Measurements from ENCODE around the gene PRCD.
"Not testable (repeated sequence)": the region's sequence is repeated elsewhere in the genome, so short reads cannot be mapped to it uniquely, and the experiment has no call there.

The PRCD gene

DNA sequence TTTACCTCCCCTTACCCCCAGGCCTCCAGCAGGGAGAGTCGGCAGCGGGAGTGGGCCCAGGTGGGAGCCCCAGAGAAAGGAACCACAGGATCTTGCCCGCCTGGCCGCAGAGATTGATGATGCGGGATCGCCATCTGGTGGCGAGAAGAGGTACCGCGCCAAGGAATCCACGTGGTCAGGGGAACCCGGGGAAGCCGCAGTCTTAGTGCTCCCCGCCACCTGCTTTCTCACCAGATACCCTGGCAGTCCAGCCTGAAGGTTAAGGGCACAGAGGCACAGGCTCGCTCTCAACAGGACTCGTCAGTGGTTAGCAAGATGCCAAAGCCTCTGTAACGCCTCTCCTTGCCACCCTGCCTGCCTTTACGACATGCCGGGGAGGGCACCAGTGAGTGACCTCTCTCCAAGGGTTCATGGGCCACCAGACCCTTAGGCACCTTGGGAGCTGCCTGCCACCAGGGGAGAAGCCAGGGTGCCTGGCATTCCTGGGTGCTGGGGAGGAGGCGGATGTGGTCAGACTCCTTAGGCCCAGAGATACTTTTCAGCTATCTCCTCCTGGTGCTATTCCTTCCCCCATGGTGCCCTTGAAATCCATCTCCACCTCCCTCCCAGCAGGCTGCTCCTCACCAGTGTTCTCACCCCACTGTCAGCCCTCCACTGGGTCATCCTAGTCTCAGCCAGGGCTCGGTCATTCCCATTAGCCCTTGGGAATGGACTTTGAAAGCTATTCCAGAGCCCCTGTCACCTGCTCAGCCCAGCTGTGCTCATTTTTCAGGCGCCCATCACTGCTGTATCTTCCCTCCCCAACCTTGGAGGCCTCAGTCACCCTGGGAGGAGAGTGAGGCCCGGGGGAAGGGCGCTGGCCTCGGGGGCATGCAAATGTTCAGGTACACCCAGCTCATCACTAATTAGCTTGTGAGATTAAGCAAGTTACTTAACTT lies 33.2 kb upstream of the PRCD start:
- DNase-seq: peak; percentile 65 to 84 (median 78)

DNA sequence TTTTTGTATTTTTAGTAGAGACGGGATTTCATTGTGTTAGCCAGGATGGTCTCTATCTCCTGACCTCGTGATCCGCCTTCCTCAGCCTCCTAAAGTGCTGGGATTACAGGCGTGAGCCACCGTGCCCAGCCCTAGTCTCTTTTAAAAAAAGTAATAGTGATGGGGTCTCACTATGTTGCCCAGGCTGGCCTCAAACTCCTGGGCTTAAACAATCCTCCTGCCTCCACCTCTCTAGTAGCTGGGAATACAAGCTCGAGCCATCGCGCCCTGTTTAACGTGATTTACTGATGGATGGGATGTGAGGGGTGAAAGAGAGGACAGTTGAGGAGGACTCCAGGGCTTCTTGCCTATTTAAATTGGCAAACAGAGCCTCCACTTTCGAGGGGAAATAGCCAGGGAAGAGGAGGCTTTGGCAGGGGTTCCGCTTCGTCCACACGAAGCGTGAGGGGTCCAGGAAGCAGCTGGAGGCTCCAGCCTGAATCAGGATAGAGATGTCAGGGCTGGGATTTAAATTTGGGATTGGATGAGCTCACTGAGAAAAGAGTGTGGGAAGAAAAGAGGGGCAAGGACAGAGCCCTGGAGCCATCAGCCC lies 31.3 kb upstream of the PRCD start:
- not testable (repeated sequence) for DNase-seq

DNA sequence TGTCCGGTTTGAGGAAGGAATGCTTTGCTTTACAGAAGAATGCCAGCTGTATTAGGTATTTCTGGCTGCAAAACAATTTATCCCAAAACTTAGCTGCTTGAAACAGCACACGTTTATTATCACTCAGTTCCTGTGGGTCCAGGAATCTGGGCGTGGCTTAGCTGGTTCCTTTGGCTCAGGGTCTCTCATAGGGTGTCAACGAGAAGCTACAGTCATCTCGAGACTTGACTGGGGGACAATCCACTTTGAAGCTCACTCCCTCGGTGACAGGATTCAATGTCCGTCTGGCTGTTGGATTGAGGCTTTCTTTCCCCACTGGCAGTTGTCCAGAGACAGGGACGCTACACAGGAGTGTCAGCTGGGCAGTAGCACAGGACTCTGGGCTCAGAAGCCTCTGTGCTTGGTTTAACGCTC lies 29.0 kb upstream of the PRCD start:
- no peak for DNase-seq

DNA sequence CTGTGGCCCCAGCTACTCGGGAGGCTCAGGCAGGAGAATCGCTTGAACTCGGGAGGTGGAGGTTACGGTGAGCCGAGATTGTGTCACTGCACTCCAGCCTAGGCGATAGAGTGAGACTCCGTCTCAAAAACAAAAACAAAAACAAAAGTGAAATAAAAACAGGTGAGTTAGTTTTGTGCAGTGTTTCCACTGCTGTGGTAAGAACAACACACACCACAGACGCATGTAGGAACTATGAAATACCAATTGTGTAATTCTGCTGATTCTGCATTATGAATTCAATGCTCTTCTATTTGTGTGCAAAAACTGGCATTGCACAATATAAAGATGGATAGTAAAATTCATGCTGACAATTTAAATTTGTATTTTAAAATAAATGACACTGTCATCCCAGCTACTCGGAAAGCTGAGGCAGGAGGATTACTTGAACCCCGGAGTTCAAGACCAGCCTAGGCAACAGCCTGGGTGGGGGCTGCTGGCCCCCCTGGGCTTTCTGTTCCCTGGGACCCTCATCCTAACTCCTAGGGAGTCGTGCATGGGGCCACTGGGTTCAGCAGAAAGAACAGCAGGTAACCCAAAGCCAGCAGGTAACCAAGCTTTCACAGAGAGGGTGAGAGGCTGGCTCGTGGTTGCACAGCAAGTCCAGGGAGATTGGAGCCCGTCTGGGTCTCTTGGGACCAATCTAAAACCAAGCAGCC lies 28.0 kb upstream of the PRCD start:
- no peak for DNase-seq

DNA sequence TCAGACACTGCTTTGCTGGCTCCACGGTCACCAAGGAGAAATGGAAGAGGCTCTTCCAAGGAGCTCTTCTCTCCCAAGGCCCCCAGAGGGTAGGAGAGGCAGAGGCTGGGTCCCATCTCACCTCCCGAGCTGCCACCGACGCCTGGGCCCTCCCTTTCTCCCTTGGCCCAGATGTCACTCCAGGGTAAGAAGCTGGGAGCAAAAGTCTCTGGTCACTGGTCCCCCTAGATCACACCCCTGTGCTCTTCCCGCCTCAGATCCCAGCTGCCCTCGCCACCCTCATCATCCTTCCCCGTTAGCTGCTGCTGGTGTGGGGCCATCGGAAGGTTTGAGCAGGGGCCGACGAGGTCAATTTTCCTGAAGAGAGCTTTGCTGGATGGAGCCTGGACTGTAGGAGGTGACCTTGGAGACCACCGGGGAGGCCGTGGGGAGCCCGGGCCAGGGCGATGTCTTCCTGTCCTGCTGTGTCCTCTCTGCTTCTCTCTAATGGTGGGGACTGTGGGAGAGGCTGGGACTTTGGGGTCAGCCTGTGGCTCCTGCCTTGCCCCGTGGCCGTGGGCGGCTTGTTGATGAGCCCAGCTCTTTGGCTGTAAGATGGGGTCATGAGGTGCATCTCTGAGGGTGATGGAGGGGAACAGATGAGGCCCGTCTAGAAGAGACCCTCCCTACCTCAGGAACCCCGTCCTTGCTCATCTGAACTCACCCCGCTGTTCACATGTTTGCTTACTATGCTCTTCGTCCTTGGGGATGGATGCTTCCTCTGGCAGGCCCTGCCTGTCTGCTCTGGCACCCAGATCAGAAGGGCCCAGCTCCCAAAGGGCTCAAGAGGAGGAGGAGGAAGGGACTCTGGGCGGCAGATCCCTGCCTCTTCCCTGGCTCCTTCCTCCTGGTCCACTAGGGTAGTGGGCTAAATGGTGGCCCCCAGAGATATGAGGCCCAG lies 27.2 kb upstream of the PRCD start:
- no peak for DNase-seq

DNA sequence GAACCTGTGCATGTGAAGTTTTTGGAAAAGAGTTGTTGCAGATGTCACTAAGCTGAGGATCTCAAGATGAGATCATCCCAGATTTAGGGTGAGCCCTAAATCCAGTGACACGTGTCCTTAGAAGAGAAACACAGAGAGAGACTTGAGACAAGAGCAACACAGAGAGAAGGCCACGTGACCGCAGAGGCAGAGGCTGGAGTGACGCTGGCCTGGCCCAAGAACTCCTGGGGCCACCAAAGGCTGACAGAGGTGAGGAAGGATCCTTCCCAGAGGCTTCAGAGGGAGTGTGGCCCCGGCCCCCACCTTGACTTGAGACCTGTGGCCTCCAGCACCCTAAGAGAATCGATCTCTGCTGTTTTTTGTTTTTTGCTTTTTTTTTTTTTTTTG lies 26.5 kb upstream of the PRCD start:
- DNase-seq: no peak

DNA sequence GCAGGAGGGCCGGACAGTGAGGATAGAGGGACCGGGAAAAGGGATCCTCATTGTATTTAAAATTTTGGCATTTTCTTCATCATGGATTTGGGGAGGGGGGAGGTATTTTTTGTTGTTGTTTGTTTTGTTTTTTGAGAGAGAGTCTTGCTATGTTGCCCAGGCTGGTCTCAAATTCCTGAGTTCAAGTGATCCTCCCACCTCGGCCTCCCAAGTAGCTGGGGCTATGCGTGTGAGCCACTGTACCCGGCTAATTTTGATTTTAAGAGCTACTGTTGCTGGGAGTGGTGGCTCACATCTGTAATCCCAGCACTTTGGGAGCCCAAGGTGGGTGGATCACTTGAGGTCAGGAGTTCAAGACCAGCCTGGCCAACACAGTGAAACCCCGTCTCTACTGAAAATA lies 25.5 kb upstream of the PRCD start:
- not testable (repeated sequence) for DNase-seq

DNA sequence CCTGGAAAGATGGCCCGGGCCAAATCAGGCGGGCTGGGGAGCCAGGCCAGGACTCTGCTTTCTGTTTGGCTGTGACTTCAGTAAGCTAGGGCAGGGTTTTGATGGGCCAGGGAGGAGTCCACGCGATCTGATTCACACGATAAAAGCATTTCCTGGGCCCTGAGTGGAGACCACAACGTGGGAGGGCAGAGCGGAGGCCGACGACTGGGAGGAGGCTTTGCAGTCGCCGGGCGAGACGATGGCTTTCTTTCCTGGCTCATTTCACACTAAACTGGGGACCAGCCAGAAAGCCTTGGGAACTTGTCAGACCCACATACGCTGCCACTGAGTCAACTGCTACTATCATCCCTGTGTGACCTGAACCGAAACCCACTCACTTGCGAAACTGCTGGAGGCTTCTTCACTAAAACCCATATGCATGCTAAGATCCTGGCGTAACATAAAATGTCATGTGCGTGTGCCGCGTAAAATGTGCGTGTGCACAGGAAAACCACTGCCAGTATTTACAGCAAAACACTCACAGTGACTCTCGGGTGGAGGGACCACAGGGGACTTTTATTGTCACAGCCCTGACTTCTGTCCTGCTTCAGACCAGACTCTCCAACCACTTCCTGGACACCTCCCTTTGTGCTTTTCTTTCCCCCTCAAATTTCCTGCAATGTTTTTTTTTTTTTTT lies 24.4 kb upstream of the PRCD start:
- no peak for DNase-seq

DNA sequence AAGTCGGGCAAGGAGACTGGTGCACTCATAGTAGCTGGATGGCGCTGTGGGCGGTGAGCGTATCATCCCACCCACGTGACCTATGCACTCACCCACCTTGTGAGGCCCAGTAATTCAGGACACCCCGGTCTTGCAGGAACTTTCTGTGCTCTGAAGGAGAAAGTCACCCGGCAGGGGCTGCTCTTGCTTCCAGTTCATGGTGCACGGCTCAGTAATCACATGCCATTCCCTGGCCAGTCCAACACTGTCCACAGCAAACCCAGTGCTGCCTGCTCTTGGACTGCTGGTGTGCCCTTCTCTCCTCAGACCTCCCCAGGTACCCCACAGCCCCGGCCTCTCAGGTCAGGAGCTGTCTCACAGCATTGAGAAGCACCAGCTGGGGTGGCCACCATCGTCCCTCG lies 22.2 kb upstream of the PRCD start:
- no peak for DNase-seq

DNA sequence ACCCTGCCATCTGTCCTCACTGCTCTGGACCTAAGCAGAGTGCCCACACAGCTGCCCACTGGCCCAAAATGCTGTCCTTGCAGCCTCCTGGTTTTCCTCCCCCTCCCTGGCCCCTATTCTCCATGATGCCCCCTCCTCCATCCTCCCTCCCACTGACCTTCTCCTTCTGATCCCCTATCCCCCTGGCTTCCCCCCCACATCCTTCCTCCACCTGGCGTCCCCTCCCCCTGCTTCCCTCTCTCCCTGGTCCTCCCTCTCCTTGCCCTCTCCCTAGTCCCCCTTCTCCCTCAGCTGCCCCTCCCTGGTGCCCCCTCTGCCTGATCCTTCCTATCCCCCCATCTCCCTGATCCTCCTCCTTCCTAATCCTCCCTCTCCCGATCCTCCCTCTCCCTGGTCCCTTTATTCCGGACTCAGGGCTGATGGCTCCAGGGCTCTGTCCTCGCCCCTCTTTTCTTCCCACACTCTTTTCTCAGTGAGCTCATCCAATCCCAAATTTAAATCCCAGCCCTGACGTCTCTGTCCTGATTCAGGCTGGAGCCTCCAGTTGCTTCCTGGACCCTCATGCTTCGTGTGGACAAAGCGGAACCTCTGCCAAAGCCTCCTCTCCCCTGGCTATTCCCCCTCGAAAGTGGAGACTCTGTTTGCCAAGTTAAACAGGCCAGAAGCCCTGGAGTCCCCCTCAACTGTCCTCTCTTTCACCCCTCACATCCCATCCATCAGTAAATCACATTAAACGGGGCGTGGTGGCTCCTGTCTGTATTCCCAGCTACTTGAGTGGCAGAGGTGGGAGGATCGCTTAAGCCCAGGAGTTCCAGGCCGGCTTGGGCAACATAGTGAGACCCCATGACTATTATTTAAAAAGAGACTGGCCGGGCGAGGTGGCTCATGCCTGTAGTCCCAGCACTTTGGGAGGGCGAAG lies 20.5 kb upstream of the PRCD start:
- no peak for DNase-seq

DNA sequence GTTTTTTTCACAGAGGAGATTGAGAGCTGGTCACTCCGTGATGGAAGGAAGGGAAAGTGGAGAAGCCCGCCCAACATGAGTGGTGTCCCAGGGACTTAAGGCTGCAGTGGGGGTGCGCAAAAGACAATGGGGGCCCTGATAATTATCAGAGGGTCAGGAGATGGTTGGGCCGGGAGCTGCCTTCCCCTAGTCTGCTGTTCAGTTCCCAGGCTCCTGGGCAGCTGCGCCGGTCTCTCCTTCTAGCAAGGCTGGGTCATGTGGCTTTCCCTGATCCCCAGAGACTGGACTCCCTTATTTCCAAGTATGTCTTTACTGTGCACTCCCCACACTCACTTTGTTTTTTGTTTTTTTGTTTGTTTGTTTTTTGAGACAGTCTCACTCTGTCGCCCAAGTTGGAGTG lies 18.6 kb upstream of the PRCD start:
- DNase-seq: no peak

DNA sequence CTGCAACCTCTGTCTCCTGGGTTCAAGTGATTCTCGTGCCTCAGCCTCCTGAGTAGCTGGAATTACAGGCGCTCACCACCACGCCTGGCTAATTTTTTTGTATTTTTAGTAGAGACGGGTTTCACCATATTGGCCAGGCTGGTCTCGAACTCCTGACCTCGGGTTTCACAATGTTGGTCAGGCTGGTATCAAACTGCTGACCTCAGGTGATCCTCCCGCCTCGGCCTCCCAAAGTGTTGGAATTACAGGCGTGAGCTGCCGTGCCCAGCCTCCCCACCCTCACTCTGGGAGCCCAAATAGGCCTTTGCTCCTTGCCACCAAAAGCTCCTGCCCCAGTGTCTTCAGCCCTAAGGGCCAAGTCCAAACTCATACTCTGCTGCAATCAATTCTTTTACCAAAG lies 18.2 kb upstream of the PRCD start:
- not testable (repeated sequence) for DNase-seq

DNA sequence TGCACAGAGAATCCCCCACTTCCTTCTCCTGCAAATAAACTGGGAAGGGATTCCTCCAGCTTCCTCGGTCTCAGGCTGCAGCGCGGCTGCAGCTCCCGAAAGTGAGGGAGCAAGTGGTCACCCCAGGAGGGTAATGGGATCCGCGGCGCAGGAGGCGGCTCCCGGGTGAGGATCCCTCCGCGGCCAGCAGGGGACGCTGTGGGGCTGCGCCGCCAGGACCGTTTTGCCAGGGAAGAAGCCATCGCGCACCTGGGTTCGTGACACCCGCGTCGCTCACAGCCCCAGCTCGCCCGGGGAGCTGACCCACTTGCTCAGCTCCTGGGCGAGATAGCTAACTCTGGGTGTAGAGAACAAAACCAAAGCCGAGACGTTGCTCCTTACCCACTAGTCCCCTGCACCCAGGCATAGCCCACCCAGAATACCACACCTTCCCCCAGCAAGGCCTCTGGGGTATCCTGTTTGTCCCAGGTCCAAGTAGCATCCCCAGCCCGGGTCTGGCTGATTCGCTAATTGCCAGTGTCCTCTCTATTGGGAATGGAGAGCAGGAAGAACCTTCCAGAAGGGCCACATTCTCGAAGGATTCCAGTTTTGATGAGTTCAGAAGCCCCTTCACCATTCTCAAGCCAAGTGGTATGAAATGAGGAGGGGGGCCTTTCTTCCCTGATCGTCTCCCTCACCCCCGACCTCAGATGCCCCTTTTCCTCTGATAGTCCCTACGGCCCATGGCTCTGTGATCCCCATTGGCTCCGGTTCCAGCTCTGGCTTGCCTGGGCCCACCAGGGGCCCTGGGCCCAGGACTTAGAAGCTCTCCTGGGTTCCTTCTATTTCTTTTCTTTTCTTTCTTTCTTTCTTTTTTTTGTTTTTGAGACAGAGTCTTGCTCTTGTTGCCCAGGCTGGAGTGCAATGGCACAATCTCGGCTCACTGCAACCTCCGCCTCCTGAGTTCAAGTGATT lies 16.5 kb upstream of the PRCD start:
- DNase-seq: peak; percentile 69 to 83 (median 72)

DNA sequence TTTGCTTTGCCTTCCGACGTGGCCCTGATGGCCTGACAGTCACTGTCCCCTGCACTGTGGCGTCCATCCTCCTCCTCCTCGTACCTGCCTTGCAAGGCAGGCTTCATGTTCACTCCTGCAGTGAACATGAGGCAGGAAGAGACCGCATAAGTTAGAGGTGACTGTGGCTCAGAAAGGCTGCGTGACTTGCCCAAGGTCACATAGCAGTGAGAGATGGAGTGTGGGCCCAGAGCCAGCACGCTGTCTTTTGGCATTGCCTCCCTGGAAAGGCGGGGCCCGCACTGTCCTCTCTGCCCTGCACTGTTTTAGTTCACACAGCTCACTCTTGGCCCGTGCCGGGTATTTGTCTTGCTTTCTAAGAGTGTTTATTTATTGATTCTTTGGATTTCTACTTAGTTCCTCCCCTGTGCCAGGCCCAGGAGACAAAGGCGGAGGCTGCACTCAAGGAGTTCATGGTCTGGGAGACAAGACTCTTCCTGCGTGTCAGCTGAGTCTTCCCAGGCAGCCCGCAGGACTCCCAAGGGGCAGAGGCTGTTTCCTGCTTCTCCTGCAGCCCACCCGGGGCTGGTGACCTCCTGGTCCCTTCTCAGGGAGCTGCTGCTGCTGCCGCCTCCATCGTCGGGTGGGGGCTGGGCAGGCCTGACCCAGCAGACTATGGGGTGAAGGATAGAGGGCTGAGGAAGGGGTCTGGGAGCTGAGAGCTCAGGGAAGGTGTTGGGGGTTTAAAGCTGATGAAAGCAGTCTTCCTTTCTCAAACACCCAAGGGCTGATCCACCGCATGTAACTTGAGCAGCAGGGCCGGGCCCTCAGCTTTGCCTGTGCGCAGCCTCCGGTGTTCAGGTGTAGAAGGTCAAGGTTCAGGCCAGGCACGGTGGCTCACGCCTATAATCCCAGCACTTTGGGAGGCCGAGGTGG lies 15.0 kb upstream of the PRCD start:
- DNase-seq: no peak

DNA sequence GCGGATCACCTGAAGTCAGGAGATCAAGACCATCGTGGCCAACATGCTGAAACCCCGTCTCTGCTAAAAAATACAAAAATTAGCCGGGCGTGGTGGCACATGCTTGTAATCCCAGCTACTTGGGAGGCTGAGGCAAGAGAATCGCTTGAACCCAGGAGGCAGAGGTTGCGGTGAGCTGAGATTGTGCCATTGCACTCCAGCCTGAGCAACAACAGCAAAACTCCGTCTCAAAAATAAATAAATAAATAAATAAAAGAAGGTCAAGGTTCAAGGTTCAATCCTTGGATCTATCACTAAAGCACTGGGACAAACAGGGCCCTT lies 14.4 kb upstream of the PRCD start:
- not testable (repeated sequence) for DNase-seq

DNA sequence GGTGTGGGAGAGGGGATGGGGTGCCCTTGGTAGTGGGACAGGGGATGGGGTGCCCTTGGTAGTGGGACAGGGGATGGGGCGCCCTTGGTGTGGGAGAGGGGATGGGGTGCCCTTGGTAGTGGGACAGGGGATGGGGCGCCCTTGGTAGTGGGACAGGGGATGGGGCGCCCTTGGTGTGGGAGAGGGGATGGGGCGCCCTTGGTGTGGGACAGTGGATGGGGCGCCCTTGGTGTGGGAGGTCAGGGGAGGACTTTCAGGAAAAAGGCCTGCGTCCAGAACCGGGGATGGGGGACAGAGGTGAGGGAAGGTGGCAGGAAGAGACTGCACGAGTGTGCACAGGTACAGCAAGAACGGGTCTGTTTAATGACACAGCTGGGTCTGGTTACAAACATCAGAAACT lies 12.8 kb upstream of the PRCD start:
- DNase-seq: not testable (repeated sequence)

DNA sequence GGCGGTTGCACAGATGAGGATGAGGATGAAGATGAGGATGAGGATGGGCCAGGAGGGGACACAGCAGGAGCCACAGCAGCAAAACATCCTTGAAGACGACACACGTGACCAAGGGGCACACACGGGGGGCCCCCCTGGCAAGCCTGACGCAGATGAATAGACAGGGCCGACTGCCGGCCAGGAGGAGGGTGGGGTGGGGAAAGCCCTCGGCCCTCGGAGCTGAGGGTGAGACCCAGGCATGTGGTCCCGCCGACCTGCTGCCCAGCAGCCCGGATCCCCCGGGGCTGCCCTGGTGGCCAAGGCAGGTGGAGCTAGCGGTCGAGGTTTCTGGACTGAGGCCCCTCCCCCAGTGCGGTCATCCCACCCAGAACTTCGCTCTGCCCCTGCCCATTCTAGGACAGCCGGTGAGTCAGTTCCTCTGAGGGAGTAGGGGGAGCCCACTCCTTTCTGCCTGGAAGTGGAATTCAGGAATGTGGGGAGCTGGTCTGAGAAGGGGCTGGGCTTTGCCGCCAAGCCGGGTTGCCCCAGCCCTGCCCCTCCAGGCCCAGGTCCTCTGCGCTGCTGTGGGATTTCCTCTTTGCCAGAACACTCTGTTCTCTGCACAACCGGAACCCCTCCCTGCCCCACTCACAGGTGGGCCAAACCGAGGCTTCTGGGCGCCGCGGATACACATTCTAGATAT lies 12.3 kb upstream of the PRCD start:
- no peak for DNase-seq

DNA sequence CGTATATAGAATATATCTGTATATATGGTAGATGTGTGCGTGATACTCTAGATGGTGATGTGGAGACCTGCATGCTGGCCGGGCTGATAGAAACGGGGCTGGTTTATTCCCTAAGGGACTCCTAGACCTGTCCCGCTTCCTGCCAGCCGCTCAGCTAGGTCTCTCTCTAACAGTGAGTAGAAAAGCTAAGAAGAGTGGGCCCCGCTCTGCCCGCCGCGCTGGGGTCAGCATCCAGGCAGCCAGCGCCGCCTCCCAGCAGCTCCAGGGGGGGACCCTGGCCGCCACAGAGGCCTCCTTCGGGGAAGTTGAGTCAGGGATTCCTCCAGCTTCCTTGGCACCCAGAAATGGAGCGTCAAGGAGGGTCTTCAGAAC lies 11.7 kb upstream of the PRCD start:
- DNase-seq: no peak

Measured in NCI-H1417 (cell line).